ACC112 (cell line): ENCODE measurements around the gene RGS10.
"Not testable (repeated sequence)": the region's sequence is repeated elsewhere in the genome, so short reads cannot be mapped to it uniquely, and the experiment has no call there.

Experiments used
- H2AFZ ChIP-seq: fragments of 200-600 bp; sonication (generic); one replicate; pipeline ENCODE4 v1.6.0; 2017; ENCODE audit warnings: antibody characterized with exemption, low read length; ENCODE audit not compliant: unreplicated experiment
- H3K27ac ChIP-seq: fragments of 200-600 bp; sonication (generic); 2 replicates; pipeline ENCODE4 v1.5.1; 2014; ENCODE audit warnings: low read depth, mild to moderate bottlenecking, antibody characterized with exemption, low read length, moderate library complexity
- H3K27me3 ChIP-seq: fragments of 200-600 bp; sonication (generic); 2 replicates; pipeline ENCODE4 v1.6.1; 2014; ENCODE audit warnings: mild to moderate bottlenecking, antibody characterized with exemption, low read length, moderate library complexity, mixed read lengths; ENCODE audit not compliant: insufficient read depth
- H3K36me3 ChIP-seq: fragments of 200-600 bp; sonication (generic); 2 replicates; pipeline ENCODE4 v1.6.1; 2016; ENCODE audit warnings: mild to moderate bottlenecking, antibody characterized with exemption, low read length, moderate library complexity, mixed read lengths; ENCODE audit not compliant: insufficient read depth
- H3K4me1 ChIP-seq: fragments of 200-600 bp; sonication (generic); one replicate; pipeline ENCODE4 v1.6.1; 2016; ENCODE audit warnings: low read length, mixed read lengths; ENCODE audit not compliant: insufficient read depth, unreplicated experiment, control insufficient read depth
- H3K4me3 ChIP-seq: fragments of 200-600 bp; sonication (generic); 2 replicates; pipeline ENCODE4 v1.5.1; 2014; ENCODE audit warnings: mild to moderate bottlenecking, low read depth, low read length
- H3K79me2 ChIP-seq: fragments of 200-600 bp; sonication (generic); one replicate; pipeline ENCODE4 v1.6.0; 2016; ENCODE audit warnings: low read length; ENCODE audit not compliant: control insufficient read depth, unreplicated experiment, insufficient read depth

RGS10 gene

GRCh38 chr10:119469846-119470245 is 72.7 kb downstream of the RGS10 start:
- H2AFZ ChIP-seq = no peak overlapping the region
- peaks cover 62% of the 10 kb centered on the region for H3K27me3 ChIP-seq
- no peak overlapping the region for H3K4me3 ChIP-seq
- H3K79me2 ChIP-seq = no peaks in the 10 kb centered on the region
- H3K4me1 ChIP-seq = no peaks in the 10 kb centered on the region
- no peaks in the 10 kb centered on the region for H3K36me3 ChIP-seq
- no peak overlapping the region for H3K27ac ChIP-seq

GRCh38 chr10:119469325-119469707 is 73.2 kb downstream of the RGS10 start:
- peaks cover 57% of the 10 kb centered on the region for H3K27me3 ChIP-seq

GRCh38 chr10:119468542-119469324 is 73.8 kb downstream of the RGS10 start:
- H3K27me3 ChIP-seq = peaks cover 56% of the 10 kb centered on the region
- H3K79me2 ChIP-seq = no peaks in the 10 kb centered on the region
- H3K27ac ChIP-seq = no peak overlapping the region
- H3K4me3 ChIP-seq = no peak overlapping the region
- no peak overlapping the region for H2AFZ ChIP-seq
- no peaks in the 10 kb centered on the region for H3K36me3 ChIP-seq
- no peaks in the 10 kb centered on the region for H3K4me1 ChIP-seq

More at GRCh38 chr10:119469325-119469707, 73.2 kb downstream of the RGS10 start:
- Histone ChIP-seq H3K4me1 (no peaks in the 10 kb centered on the region), H3K27ac (no peak overlapping the region), H2AFZ (no peak overlapping the region), H3K4me3 (no peak overlapping the region), H3K36me3 (no peaks in the 10 kb centered on the region), H3K79me2 (no peaks in the 10 kb centered on the region)

DNA sequence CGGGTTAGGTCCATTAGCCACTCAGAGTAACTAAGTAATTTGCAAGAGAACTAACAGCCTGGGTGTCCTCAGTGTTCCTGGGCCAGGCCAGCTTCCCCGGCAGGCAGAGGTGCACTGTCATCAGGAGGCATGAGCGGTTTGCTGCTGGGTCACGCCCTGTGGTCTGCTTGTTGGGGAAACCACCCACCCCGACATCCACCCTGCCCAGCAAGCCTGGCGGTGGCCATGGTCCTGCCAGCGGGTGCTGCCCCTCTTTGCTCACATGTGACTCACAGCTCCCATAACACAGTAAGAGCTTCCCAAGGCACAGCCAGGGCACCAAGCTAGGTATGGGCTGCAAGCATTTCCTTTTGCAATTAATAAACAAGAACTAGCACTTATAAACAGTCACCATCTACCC is 75.9 kb downstream of the RGS10 start:
- no peaks in the 10 kb centered on the region for H3K36me3 ChIP-seq
- H2AFZ ChIP-seq = no peak overlapping the region
- H3K4me3 ChIP-seq = no peak overlapping the region
- H3K4me1 ChIP-seq = no peaks in the 10 kb centered on the region
- no peak overlapping the region for H3K27ac ChIP-seq
- H3K27me3 ChIP-seq = peaks cover 54% of the 10 kb centered on the region
- no peaks in the 10 kb centered on the region for H3K79me2 ChIP-seq

DNA sequence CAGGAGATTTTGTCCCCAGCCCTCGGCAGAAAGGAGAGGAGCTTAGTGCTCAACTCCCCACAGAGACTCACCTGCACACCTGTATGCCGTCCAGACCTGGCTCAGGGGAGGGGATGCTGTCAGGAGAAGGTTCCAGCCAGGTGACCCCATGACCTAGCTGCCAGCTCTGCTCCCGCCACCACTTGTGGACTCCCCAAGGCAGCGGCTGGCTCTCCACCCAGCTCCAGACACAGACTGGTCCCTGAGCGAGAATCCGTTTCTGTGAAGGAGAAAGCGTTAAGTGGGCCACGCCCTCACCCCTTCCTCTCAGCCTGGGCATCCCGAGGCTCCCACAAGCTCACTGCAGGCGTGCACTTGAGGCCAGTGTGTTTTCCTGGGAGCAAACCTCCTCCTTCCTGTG is 76.4 kb downstream of the RGS10 start:
- H3K27me3 ChIP-seq = peaks cover 50% of the 10 kb centered on the region
- H3K4me1 ChIP-seq = no peaks in the 10 kb centered on the region
- no peak overlapping the region for H2AFZ ChIP-seq
- no peak overlapping the region for H3K4me3 ChIP-seq
- no peaks in the 10 kb centered on the region for H3K79me2 ChIP-seq
- H3K27ac ChIP-seq = no peak overlapping the region
- no peaks in the 10 kb centered on the region for H3K36me3 ChIP-seq

DNA sequence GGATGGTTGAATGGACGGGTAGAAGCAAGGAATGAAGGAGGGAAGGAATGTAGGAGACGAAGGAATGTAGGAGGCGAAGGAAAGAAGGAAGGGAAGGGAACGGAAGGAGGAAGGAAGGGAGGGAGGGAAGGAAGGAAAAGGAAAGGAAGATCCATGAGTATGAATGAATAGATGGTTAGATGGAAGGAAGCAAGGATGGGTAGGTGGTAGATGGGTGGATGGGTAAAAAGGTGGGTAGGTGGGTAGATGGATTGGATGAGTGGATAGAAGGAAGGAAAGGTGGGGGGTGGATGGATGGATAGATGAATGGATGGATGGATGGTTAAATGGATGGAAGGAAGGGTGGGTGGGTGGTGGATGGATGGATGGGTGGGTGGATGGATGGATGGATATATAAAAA is 77.4 kb downstream of the RGS10 start:
- Histone ChIP-seq H3K27me3 (peaks cover 40% of the 10 kb centered on the region), H3K36me3 (no peaks in the 10 kb centered on the region), H2AFZ (no peak overlapping the region)

DNA sequence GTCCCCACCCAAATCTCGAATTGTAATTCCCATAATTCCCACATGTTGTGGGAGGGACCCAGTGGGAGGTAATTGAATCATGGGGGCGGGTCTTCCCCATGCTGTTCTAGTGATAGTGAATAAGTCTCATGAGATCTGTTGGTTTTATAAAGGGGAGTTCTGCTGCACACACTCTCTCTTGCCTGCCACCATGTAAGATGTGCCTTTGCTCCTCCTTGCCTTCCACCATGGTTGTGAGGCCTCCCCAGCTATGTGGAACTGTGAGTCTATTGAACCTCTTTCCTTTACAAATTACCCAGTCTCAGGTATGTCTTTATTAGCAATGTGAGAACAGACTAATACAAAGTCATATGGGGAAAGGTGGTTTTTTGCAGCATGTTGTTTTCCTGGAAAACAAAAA is 79.3 kb downstream of the RGS10 start:
- H3K4me1 ChIP-seq, H3K36me3 ChIP-seq, H3K27ac ChIP-seq, H2AFZ ChIP-seq, H3K79me2 ChIP-seq, H3K4me3 ChIP-seq: not testable (repeated sequence)
- H3K27me3 ChIP-seq = peaks cover 30% of the 10 kb centered on the region

More for the DNA sequence above, 77.4 kb downstream of the RGS10 start:
- no peak overlapping the region for H3K27ac ChIP-seq
- H3K79me2 ChIP-seq = no peaks in the 10 kb centered on the region
- H3K4me3 ChIP-seq = no peak overlapping the region
- H3K4me1 ChIP-seq = no peaks in the 10 kb centered on the region

DNA sequence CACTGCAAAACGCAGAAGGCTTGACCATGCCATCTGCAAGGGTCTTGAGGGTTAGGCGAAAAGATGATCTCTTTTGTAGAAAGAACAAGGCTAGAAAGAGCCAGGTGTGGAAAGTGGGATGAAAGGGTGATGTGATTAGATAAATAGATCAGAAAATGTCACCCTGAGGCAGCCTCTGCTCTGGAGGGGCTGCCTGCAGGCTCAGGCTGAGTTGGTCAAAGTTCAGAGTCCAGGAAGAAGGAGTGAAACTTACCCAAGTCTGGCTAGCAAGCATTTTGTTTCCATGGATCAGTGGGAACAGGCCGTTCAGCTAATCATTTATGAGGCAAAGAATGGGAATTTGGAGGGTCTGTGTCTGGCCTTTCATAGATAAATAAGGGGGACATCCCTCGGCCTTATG is 79.7 kb downstream of the RGS10 start:
- Histone ChIP-seq H2AFZ (no peak overlapping the region), H3K79me2 (no peaks in the 10 kb centered on the region), H3K4me3 (no peak overlapping the region), H3K27me3 (peaks cover 30% of the 10 kb centered on the region), H3K36me3 (no peaks in the 10 kb centered on the region), H3K4me1 (no peaks in the 10 kb centered on the region), H3K27ac (no peak overlapping the region)

DNA sequence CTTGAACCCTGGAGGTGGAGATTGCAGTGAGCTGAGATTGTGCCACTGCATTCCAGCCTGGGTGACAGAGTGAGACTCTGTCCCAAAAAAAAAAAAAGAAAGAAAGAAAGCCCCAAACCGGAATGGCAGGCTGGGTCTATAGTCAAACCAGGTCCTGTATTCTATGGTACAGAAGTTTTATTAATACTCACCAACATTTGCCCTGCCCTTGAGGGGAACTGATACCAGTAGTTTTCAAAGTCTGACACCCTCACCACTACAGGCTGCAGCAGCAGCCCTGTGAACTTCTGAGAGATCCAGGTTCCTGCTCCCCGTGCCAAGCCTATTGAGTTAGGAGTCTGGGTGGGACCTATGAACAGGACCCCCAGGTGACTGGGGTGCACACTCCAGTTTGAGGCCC is 80.6 kb downstream of the RGS10 start:
- Histone ChIP-seq H3K79me2 (no peaks in the 10 kb centered on the region), H3K36me3 (no peaks in the 10 kb centered on the region), H3K27ac (no peak overlapping the region), H3K4me3 (no peak overlapping the region), H2AFZ (no peak overlapping the region), H3K27me3 (peaks cover 30% of the 10 kb centered on the region), H3K4me1 (no peaks in the 10 kb centered on the region)

GRCh38 chr10:119461380-119461779 is 81.1 kb downstream of the RGS10 start:
- H3K27ac ChIP-seq = no peak overlapping the region
- H3K4me3 ChIP-seq = no peak overlapping the region
- no peaks in the 10 kb centered on the region for H3K4me1 ChIP-seq
- peaks cover 30% of the 10 kb centered on the region for H3K27me3 ChIP-seq
- H3K36me3 ChIP-seq = no peaks in the 10 kb centered on the region
- H3K79me2 ChIP-seq = no peaks in the 10 kb centered on the region
- H2AFZ ChIP-seq = no peak overlapping the region

DNA sequence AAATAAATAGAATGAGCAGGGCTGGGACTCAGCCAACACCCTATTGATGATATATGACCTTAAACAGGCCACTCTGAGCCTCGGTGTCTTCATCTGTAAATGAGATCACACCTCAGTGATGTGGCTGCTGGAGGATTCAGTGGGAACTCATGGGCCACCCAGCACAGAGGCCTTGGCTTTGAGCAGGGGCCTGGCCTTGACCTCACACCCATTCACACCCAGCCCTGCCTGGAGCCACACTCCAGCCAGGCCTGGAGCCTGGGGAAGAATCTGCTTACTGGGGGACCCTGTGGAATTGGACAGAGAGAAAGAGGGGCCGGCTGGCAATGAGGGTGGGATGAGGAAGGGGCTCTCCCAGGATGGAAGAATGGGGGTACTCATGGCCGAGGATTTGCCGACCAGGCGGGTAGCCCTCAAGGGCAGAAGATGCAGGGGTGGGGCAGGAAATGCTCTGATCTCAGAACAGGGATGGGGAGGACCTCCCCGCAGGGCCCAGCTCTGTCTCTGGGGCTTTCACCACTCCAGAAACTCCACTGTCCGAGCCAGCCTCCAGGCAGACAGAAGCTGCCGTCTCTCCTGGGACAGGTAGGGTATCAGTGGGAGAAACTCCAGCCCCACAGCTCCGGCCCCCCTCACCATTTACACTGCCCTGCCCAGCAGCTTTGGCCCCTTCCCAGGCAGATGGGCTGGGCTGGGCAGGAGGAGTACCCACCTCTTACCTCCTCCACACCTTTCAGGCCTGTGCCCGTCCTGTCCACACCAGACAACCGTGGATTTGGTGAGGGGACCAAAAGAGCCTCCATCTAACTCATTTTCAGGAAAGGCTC is 81.9 kb downstream of the RGS10 start:
- peaks cover 23% of the 10 kb centered on the region for H3K27me3 ChIP-seq
- no peaks in the 10 kb centered on the region for H3K79me2 ChIP-seq
- no peak overlapping the region for H3K27ac ChIP-seq
- no peaks in the 10 kb centered on the region for H3K36me3 ChIP-seq
- no peaks in the 10 kb centered on the region for H3K4me1 ChIP-seq
- H2AFZ ChIP-seq = no peak overlapping the region
- no peak overlapping the region for H3K4me3 ChIP-seq
